ENCODE measurements around the gene CD177.
"Not testable (repeated sequence)": the region's sequence is repeated elsewhere in the genome, so short reads cannot be mapped to it uniquely, and the experiment has no call there.

DNA sequence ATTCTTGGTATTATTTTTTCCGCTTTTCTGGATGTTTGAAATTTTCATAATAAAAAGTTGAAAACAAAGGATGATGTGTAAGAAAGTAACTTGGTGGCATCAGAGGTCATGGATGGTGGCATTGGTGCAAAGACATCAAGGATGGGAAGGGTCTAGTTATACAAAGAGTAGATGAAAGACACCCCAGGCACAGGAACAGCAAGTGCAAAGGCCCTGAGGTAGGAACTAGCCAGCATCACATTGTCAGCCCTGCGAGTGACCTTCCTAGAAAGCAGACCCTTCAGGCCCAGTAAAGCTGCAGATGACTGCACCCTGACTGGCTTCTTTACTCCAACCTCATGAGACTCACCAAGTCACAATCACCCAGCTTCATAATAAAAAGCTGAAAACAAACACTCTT lies 17.0 kb upstream of the CD177 start:
- TF ChIP-seq, protein P1, sequence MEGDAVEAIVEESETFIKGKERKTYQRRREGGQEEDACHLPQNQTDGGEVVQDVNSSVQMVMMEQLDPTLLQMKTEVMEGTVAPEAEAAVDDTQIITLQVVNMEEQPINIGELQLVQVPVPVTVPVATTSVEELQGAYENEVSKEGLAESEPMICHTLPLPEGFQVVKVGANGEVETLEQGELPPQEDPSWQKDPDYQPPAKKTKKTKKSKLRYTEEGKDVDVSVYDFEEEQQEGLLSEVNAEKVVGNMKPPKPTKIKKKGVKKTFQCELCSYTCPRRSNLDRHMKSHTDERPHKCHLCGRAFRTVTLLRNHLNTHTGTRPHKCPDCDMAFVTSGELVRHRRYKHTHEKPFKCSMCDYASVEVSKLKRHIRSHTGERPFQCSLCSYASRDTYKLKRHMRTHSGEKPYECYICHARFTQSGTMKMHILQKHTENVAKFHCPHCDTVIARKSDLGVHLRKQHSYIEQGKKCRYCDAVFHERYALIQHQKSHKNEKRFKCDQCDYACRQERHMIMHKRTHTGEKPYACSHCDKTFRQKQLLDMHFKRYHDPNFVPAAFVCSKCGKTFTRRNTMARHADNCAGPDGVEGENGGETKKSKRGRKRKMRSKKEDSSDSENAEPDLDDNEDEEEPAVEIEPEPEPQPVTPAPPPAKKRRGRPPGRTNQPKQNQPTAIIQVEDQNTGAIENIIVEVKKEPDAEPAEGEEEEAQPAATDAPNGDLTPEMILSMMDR (conservative IDR thresholded peaks at IDR 0.05; ENCODE audit: low read depth, low read length) = not testable (repeated sequence)
- TF ChIP-seq EZH2 (IDR thresholded peaks at IDR 0.05; ENCODE audit: borderline replicate concordance, low read depth, low read length, poor library complexity, severe bottlenecking) = not testable (repeated sequence)
